Brain microvascular endothelial cell (primary cell): Measurements from ENCODE around the gene ELL2.

Source experiments
- DNase-seq: peaks from one replicate; pipeline ENCODE4 v3.0.0-alpha.2; 2020
- H3K27ac ChIP-seq: fragments of 250-450 bp; sonication (Bioruptor Pico); 2 replicates; pipeline ENCODE4 v1.5.1; 2020; ENCODE audit warnings: mild to moderate bottlenecking, moderate library complexity
- H3K27me3 ChIP-seq: fragments of 250-450 bp; sonication (Bioruptor Pico); replicated peaks from 2 replicates; pipeline ENCODE4 v1.5.1; 2020; ENCODE audit warnings: mild to moderate bottlenecking
- H3K36me3 ChIP-seq: fragments of 250-450 bp; sonication (Bioruptor Pico); replicated peaks from 2 replicates; pipeline ENCODE4 v1.5.1; 2020; ENCODE audit warnings: mild to moderate bottlenecking
- H3K4me3 ChIP-seq: 2 replicates; pipeline ENCODE4 v1.5.1; 2011; ENCODE audit warnings: low read depth, mild to moderate bottlenecking, control low read depth, low read length, moderate library complexity
- in situ Hi-C: cut with HindIII; loops from 2 replicates; pipeline ENCODE4 v1.10.0; 2017; ENCODE audit warnings: low sequenced_read_pairs, low pct_ligation_motif_present
- TF ChIP-seq, protein P1 (sequence below): IDR thresholded peaks from 2 replicates; pipeline ENCODE4 v1.5.1; 2011; ENCODE audit warnings: low read depth, mild to moderate bottlenecking, moderate library complexity, low read length, control low read depth, inconsistent platforms; ENCODE audit errors: missing control alignments

Gene ELL2

DNA sequence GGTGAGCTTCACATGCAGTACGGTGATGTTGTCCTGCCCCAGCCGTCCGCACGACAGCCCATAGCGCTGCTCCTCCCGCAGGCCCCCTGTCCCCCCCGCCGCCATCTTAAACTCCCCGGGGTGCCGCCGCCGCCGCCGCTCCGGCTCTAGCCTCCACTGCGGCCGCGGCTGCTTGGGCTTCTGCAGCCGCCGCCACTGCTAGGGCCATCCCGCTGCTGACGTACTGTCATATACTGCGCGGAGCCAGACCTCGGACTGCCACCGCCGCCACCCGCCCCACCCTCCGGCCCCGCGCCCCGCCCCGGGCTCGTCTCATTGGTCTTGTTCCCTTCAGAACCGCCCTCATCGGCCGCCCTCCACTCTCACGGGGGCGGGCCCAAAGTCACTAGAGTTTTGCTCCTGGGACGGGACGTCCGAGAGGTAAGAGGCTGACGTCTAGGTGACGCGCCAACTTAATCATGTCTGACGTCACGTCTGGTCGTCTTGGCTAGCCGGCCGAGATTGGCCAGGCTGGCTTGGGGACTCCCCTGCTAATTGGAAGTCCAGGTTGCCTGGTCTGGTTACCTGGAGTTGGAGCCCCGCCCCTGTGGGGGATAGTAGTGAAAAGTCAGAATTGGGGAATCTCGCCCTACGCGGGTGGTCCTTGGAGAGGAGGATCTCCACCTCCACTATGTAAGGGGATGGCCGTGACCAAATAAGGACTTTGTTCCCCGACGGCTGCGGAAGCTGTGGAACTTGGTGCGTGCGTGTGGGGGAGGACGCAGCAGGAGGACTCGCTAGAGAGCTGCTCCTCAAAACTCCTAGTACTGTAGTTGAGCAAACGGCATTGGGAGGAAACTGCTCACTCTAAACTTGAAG, at the start of gene ELL2:
Gene ELL2, minus strand, starts transcription at position 235 of the 858 bp plus-strand sequence. Its CDS starts 130 bp downstream, at position 105.
- Histone ChIP-seq H3K36me3 (no peaks in the 10 kb centered on the region), H3K27ac (peak within 1 kb of the TSS; percentile 96), H3K27me3 (no peaks in the 10 kb centered on the region), H3K4me3 (peak within 1 kb of the TSS; percentile 81)
- in situ Hi-C loops: no loop called here
- TF ChIP-seq, protein P1, sequence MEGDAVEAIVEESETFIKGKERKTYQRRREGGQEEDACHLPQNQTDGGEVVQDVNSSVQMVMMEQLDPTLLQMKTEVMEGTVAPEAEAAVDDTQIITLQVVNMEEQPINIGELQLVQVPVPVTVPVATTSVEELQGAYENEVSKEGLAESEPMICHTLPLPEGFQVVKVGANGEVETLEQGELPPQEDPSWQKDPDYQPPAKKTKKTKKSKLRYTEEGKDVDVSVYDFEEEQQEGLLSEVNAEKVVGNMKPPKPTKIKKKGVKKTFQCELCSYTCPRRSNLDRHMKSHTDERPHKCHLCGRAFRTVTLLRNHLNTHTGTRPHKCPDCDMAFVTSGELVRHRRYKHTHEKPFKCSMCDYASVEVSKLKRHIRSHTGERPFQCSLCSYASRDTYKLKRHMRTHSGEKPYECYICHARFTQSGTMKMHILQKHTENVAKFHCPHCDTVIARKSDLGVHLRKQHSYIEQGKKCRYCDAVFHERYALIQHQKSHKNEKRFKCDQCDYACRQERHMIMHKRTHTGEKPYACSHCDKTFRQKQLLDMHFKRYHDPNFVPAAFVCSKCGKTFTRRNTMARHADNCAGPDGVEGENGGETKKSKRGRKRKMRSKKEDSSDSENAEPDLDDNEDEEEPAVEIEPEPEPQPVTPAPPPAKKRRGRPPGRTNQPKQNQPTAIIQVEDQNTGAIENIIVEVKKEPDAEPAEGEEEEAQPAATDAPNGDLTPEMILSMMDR: no peak
- DNase-seq: peak; percentile 99

DNA sequence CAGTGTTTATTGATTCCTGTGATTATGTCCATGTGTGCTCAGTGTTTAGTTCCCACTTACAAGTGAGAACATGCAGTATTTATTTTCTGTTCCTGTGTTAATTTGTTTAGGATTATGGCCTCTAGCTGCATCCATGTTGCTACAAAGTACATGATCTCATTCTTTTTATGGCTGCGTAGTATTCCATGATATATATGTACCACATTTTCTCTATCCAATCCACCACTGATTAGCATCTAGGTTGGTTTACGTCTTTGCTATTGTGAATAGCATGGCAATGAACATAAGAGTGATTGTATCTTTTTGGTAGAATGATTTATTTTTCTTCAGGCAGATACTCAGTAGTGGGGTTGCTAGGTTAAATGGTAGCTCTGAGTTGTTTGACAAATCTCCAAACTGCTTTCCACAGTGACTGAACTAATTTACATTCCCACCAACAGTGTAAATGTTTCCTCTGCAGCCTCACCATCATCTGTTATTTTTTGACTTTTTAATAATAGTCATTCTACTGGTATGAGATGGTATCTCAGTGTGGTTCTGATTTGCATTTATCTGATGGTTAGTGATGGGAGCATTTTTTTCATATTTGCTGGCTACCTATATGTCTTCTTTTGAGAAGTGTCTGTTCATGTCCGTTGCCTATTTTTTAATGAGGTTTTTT, 47.5 kb upstream of the ELL2 start:
- TF ChIP-seq, protein P1: no peak
- H3K4me3 ChIP-seq: no peak overlapping the region
- H3K27ac ChIP-seq: peak overlapping the region; percentile 20
- H3K36me3 ChIP-seq: no peaks in the 10 kb centered on the region
- no peak for DNase-seq
- no peaks in the 10 kb centered on the region for H3K27me3 ChIP-seq
- in situ Hi-C loops: no loop called here

DNA sequence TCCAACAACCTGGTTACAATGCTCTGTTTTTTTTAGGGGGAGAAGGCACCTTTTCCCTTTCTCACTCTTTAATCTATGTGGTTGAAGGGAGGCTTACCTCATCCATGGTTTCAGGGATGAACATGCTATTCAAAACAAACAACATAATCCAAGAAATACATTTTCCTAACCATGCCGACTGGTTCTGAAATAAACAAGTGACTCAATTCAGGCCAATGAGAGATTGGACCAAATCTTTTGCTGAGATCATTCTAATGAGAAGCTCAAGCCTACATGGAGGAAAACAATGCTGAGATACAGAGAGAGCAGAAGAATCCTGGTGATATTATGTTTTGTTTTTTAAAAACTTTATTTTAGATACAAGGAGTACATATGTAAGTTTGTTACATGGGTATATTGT, 46.8 kb upstream of the ELL2 start:
- no peaks in the 10 kb centered on the region for H3K27me3 ChIP-seq
- TF ChIP-seq, protein P1: no peak
- no peak overlapping the region for H3K4me3 ChIP-seq
- in situ Hi-C loops: no loop called here
- H3K27ac ChIP-seq: no peak overlapping the region
- DNase-seq: no peak
- no peaks in the 10 kb centered on the region for H3K36me3 ChIP-seq

DNA sequence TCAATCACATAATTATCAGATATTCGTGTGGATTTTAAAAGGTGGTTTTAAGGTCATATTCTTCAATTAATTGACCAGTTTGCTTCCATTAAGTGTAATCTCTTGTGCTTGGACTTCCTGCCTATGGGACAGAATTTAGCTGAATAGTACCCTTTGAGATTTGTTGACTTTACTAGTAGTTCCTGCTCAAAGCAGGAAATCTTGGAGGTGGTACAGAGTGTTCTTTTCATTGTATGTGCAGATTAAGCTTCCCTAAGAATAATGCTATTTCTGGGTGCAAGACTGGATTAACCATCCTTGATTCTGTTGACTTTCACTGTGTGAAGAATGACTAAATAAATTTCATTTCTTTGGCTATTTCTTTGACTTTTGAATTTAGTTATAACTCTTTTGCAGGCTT, 45.4 kb upstream of the ELL2 start:
- no peak overlapping the region for H3K4me3 ChIP-seq
- H3K27me3 ChIP-seq: no peaks in the 10 kb centered on the region
- no peaks in the 10 kb centered on the region for H3K36me3 ChIP-seq
- H3K27ac ChIP-seq: no peak overlapping the region
- TF ChIP-seq, protein P1: no peak
- in situ Hi-C loops: no loop called here
- no peak for DNase-seq

DNA sequence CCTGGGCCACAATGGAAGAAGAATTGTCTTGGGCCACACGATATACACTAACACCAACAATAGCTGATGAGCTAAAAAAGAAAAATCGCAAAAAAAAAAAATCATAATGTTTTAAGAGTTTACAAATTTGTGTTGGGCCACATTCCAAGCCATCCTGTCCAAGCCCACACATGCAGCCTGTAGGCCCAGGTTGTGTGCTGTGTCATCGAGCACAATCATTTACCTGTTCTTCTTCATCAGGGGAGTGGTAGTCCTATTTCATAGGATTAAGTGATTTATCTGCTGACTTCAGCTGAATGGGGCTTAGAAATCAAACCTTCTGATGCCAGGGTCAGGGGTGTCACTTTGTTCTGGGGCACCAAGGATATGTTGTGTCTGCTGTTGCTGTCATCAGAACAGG, 44.6 kb upstream of the ELL2 start:
- Histone ChIP-seq H3K27ac (no peak overlapping the region), H3K36me3 (no peaks in the 10 kb centered on the region), H3K27me3 (no peaks in the 10 kb centered on the region), H3K4me3 (no peak overlapping the region)
- DNase-seq: no peak
- TF ChIP-seq, protein P1: no peak
- in situ Hi-C loops: no loop called here
